GM19328 (cell line): ENCODE measurements around the gene ERBB3.
A peak's percentile ranks its signal among the peaks of the same experiment; 100 is the strongest.

Source experiments
- ATAC-seq: cut with Tn5 transposase; IDR thresholded peaks from one replicate; pipeline ENCODE4 v1.9.1; 2021; ENCODE audit warnings: mild to moderate bottlenecking, moderate library complexity; ENCODE audit not compliant: unreplicated experiment

ERBB3 gene

DNA sequence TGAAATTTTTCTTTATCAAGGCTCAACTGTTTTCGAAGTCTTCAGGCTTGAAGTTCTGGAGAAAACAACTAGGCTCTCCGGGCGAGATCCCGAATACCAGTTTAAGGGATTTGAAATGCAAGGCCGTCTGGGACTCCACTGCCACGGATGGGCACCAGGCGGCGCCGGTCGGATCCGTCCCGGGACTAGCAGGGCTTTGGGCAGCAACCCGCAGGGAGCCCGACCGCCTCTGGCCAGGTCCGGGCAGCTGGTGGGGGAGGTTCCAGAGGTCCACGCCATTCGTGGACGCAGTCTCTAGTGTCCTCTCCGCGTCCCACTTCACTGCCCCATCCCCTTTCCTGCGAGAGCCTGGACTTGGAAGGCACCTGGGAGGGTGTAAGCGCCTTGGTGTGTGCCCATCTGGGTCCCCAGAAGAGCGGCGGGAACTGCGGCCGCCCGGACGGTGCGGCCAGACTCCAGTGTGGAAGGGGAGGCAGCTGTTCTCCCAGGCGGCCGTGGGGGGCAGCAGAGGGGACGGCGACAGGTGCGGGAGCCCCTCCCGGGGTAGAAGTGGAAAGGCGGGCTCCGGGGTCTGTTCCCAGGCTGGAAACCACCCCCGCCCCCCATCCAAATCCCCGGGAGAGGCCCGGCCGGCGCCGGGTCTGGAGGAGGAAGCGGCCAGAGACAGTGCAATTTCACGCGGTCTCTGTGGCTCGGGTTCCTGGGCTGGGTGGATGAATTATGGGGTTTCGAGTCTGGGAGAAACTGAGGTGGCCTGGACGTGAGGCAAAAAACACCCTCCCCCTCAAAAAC is 838 bp upstream of the ERBB3 start:
- ATAC-seq = peak; percentile 46

DNA sequence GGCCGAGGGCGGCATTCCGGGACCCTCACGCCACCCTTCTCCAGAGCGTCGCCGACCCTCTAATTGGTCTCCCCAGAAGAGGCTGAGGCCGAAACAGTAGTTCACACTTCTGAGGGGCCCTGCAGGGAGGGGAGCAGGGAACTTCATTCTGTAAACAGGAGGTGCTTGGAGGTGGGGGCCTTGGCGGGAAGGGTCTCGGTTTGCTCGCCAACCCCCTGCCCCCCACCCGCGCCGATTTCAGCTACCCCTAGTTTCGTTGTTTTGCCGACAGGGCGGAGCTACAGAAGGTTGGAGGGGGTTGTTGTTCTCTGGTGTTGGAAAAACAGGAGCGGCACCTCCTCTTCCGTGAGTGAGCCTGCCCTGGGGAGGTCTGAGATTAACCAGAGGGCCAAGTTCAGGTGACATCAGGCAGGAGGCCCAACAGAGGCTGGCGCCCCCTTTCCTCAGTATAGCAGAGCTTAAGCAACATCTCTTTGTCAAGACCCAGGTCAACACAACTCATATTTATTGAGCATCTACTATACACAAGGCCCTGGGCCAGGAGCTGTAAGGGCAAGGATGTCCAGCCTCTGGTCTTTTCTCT is 682 bp downstream of the ERBB3 start:
- no peak for ATAC-seq

GRCh38 chr12:56081393-56082347 is 1.7 kb downstream of the ERBB3 start:
- no peak for ATAC-seq

DNA sequence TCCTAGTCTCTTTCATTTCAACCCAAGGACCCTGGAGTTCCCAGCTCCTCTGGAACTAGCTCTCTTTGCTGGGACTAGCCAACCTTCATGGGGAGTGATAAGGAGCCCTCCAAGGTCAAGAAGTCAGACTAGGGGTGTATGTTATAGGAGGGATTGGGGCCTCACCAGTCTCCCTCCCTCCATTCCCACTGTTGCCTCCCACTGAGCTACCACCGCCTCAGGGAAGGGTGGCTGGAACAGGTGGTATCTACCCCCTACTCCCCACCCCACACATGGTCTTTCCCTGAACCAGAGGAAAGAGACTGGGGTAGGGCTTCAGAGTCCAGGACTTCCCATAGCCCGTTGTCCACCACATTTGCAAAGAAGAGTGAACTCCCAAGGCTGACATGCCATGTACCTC is 2.4 kb downstream of the ERBB3 start:
- no peak for ATAC-seq

GRCh38 chr12:56082967-56083366 is 3.0 kb downstream of the ERBB3 start:
- ATAC-seq = no peak

- no peak for ATAC-seq
These were observed 5.1 kb downstream of the ERBB3 start for GRCh38 chr12:56084958-56085543.

- no peak for ATAC-seq
These were observed 6.1 kb downstream of the ERBB3 start for GRCh38 chr12:56086096-56086495.

GRCh38 chr12:56086608-56087007 is 6.6 kb downstream of the ERBB3 start:
- no peak for ATAC-seq

DNA sequence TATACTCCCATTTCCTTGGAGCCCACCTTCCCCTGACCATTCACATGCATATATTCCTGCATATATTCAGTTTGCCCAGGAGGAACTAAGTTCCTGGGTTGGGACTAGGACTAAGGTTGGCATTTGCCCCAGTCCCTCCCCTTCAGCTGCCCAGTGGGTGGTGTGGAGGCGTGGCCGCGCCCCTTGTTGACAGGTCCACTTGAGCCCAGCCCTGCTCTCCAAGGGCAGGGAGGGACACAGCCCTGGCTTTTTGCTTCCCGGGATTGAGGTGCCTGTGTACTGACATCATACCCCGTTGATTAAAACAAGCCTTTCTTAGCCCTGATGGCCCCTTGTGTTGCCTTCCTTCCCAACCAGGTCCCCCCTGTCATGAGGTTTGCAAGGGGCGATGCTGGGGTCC is 7.3 kb downstream of the ERBB3 start:
- ATAC-seq = no peak

DNA sequence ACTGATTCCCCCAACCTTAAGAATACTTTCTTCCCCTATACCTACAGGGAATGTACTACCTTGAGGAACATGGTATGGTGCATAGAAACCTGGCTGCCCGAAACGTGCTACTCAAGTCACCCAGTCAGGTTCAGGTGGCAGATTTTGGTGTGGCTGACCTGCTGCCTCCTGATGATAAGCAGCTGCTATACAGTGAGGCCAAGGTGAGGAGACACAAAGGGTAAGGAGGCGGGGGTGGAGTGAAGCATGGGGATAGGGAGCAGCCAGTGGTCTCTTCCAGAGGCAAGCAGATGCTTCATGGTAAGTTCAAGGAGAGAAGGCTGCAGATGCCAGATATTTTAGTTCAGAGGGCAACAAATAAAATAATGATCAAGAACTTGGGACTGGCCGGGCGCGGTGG is 17.8 kb downstream of the ERBB3 start:
- no peak for ATAC-seq

- no peak for ATAC-seq
These were observed 18.6 kb downstream of the ERBB3 start for GRCh38 chr12:56098592-56098991.

DNA sequence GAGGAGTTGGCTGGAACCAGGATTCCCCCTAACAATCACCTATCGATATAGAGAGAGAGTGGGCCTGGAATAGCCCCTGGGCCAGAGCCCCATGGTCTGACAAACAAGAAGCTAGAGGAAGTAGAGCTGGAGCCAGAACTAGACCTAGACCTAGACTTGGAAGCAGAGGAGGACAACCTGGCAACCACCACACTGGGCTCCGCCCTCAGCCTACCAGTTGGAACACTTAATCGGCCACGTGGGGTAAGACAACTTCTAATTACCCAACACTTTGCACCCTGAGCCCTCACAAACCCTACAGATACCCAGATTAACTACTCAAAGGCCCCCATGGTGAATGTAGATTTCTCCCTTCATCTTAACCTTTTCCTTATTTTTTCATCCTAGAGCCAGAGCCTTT is 19.8 kb downstream of the ERBB3 start:
- ATAC-seq = no peak

DNA sequence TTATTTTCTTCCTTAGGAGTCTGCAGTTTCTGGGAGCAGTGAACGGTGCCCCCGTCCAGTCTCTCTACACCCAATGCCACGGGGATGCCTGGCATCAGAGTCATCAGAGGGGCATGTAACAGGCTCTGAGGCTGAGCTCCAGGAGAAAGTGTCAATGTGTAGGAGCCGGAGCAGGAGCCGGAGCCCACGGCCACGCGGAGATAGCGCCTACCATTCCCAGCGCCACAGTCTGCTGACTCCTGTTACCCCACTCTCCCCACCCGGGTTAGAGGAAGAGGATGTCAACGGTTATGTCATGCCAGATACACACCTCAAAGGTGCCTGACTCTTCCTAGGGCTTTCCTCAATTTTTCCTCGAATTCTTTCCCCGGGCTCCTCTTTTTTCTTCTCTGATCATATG is 21.1 kb downstream of the ERBB3 start:
- ATAC-seq = no peak

- no peak for ATAC-seq
These were observed 22.7 kb downstream of the ERBB3 start for GRCh38 chr12:56102683-56103065.

DNA sequence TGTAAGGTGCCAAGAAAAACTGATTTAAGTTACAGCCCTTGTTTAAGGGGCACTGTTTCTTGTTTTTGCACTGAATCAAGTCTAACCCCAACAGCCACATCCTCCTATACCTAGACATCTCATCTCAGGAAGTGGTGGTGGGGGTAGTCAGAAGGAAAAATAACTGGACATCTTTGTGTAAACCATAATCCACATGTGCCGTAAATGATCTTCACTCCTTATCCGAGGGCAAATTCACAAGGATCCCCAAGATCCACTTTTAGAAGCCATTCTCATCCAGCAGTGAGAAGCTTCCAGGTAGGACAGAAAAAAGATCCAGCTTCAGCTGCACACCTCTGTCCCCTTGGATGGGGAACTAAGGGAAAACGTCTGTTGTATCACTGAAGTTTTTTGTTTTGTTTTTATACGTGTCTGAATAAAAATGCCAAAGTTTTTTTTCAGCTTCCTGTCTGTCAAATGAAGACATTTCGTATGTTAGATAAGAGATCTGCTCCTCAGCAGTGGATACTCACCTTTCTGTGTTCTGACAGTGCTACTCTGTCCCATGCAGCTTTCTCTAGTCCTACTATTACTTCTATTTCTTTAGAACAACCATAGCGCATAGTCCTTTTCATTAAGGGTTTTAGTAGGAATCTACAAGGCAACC is 23.2 kb downstream of the ERBB3 start:
- ATAC-seq = no peak

GRCh38 chr12:56103823-56104108 is 23.8 kb downstream of the ERBB3 start:
- no peak for ATAC-seq

- ATAC-seq = peak; percentile 93
These were observed 24.3 kb downstream of the ERBB3 start, which contains the start of gene PA2G4 for GRCh38 chr12:56104109-56104814. Gene PA2G4, plus strand, starts transcription at chr12:56104559. Its CDS starts 179 bp downstream, at chr12:56104738.

GRCh38 chr12:56104815-56105608 is 25.0 kb downstream of the ERBB3 start:
- no peak for ATAC-seq

DNA sequence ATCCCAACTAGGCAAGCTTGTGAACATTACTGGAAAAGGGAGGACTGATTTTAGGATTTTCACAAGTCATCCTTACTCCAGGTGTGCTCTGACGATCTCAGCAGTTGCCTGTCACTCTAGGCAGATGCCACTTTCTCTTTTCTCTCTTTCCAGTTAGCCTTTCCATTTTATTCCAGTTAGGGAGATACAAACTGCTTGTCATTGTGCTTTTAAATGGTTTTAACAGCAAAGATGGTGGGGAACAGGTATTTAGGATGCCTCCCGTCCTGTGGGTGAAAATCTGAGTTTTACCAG is 25.6 kb downstream of the ERBB3 start:
- no peak for ATAC-seq

DNA sequence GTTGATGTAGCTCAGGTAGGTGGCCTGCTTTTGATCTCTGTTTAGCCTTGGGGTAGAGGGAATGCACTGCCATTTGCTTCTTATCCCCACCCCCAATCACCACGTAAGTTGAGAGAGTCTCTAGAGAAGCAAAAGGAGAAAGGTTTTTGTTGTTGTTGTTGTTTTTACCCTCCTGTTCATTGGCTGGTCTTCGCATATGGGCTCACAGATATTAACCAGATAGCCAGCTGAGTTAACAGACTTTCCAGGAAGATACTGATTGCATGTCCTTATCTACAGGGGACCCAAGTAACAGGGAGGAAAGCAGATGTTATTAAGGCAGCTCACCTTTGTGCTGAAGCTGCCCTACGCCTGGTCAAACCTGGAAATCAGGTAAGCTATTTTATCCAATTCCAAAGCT is 27.3 kb downstream of the ERBB3 start:
- ATAC-seq = no peak
